Sigmoid colon (tissue), 7 donors: ENCODE data around the gene BEX4. TPM values are rescaled to one million over a fixed set of nuclear protein-coding genes. Genes with fewer than 3 reads are reported as not detected.
"Not testable (repeated sequence)": the region's sequence is repeated elsewhere in the genome, so short reads cannot be mapped to it uniquely, and the experiment has no call there.

Experiments used
- DNase-seq: peaks from one replicate; pipeline ENCODE4 v3.0.0-alpha.2; 2019
- H3K27ac ChIP-seq, 4 donors: fragments of 200-600 bp; sonication (generic); one replicate each; pipeline ENCODE4 v1.5.1; 2016 to 2019; ENCODE audit warnings: mild to moderate bottlenecking in 1 of 4
- H3K27me3 ChIP-seq, 3 donors: fragments of 200-600 bp; sonication (generic); one replicate each; pipeline ENCODE4 v1.5.1; 2019; ENCODE audit warnings: mild to moderate bottlenecking in 1 of 3
- H3K36me3 ChIP-seq, 4 donors: fragments of 200-600 bp; sonication (generic); one replicate each; pipeline ENCODE4 v1.5.1; 2016 to 2019
- H3K4me1 ChIP-seq, 4 donors: fragments of 200-600 bp; sonication (generic); one replicate each; pipeline ENCODE4 v1.5.1; 2017 to 2019
- H3K4me3 ChIP-seq, 4 donors: fragments of 200-600 bp; sonication (generic); one replicate each; pipeline ENCODE4 v1.5.1; 2017 to 2019; ENCODE audit warnings: mild to moderate bottlenecking in 2 of 4, moderate library complexity in 1 of 4
- H3K9me3 ChIP-seq, 4 donors: fragments of 200-600 bp in 3 of 4; sonication (generic) in 3 of 4; one replicate each; pipeline versions ENCODE4 v1.5.1 to v1.6.1; 2013 to 2019
- EP300 ChIP-seq, 4 donors: sonication (generic); formaldehyde crosslinking; IDR thresholded peaks; one replicate each; pipeline ENCODE4 v1.6.1; 2017; ENCODE audit warnings: antibody characterized with exemption in 4 of 4
- POLR2A ChIP-seq, 2 donors: fragments of 450-650 bp; IDR thresholded peaks; one replicate each; pipeline ENCODE4 v1.6.1; 2016; ENCODE audit warnings: antibody characterized with exemption in 2 of 2, mild to moderate bottlenecking in 2 of 2, moderate library complexity in 2 of 2
- POLR2AphosphoS5 ChIP-seq, 4 donors: sonication (generic); formaldehyde crosslinking; IDR thresholded peaks; one replicate each; pipeline ENCODE4 v1.6.1; 2017; ENCODE audit warnings: antibody characterized with exemption in 4 of 4
- WGBS, 2 donors: extraction: QIAGEN DNeasy Blood & Tissue Kit; methylation state at CpG; one replicate each; pipeline ENCODE4 v1.1.7; 2013; 5-methylcytosine and 5-hydroxymethylcytosine counted together
- intact Hi-C: fragments of 100-400 bp; cut with DNase I; formaldehyde crosslinking; loops from one replicate; pipeline ENCODE4 v1.15.1; 2023
- polyA plus RNA-seq, 3 donors: library from polyadenylated mRNA; stranded (reverse); fragments of 200-250 nt; gene quantifications; one replicate each; pipeline ENCODE4 v1.2.3, GENCODE V29; 2013
- total RNA-seq, 4 donors: library from RNA; depleted of rRNA; stranded (reverse); fragments of >200 nt; gene quantifications; one replicate each; pipeline ENCODE4 v1.1.0, GENCODE V29; 2016
- TF ChIP-seq, protein P1 (sequence below), 4 experiments: fragments of 450-650 bp in 3 of 4; fragments of 200-600 bp in 1 of 4; IDR thresholded peaks; one replicate each; pipeline ENCODE4 v1.5.1; 2016 to 2019; ENCODE audit warnings: antibody characterized with exemption in 4 of 4, mild to moderate bottlenecking in 3 of 4, moderate library complexity in 2 of 4
- donor health status: healthy with polysubstance abuse.
- donor health status: Bipolar disorder and iron deficiency.
- donor health status: healthy.

BEX4 gene, protein sequence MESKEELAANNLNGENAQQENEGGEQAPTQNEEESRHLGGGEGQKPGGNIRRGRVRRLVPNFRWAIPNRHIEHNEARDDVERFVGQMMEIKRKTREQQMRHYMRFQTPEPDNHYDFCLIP
- 10 to 100 TPM; 45.5 to 86.6 (median 56.9) TPM for total RNA-seq
- 10 to 100 TPM; 31.5 to 45.6 (median 34.7) TPM for polyA plus RNA-seq

DNA sequence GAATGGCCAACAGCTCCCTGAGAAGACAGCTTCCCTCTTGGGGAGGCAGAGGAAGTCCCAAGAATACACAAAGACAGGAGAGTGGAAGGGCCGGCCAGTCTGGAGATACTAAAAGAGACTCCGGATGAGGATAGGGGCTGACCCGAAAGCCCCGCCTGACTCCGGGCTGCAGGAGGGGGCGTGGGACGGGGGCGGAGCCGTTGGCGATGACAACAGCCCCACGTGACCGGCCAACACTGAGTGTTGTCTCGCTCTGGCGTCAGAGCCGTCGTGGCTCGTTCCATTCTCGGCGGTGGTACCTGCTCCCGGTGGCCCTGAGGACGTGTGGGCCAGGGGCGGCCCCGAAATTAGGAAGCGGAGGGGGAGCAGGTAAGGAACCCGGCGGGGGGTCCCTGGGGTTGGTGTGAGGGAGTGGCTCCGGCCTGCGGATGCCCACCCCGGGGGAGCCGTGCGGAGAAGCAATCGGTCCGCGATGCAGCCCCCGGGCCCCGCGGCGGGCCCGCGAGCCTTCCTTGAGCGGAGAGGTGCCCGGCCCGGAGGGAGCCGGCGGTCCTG is at the start of gene BEX4:
Gene BEX4, plus strand, starts transcription at position 239 of the 555 bp plus-strand sequence. CDS start 1,046 bp downstream, outside the sequence.
- intact Hi-C loops, result loop anchor here (10.0 kb wide), 2 partner anchors 120 to 410 kb away; partner anchors contain the start of genes TCEAL1 and TCEAL7

DNA sequence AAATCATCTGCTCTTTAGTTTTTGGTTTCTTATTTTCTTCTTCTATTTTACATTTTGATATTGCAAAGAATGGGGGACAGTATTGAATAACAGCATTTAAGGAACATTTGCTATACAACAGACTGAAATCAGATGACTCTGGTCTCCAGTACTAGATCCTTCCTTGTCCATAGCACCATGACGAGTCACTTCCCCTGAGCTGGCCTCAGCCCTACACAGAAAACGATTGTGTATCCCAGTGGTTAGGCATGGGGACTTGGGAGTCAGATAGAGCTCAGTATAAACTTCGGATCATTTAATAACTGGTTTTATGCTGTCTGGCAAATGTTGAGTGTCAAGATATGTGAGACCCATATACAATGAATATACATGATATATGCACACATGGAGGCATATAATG is 44.7 kb upstream of the BEX4 start:
- Histone ChIP-seq H3K4me3 (no peak overlapping the region), H3K27me3 (no peaks in the 10 kb centered on the region), H3K27ac (no peak overlapping the region), H3K4me1 (no peaks in the 10 kb centered on the region), H3K9me3 (no peaks in the 10 kb centered on the region), H3K36me3 (no peaks in the 10 kb centered on the region)
- no peak for TF ChIP-seq POLR2AphosphoS5 (IDR thresholded peaks at IDR 0.05)
- TF ChIP-seq EP300 (IDR thresholded peaks at IDR 0.05), result no peak
- TF ChIP-seq POLR2A (IDR thresholded peaks at IDR 0.05), result no peak
- TF ChIP-seq, protein P1, sequence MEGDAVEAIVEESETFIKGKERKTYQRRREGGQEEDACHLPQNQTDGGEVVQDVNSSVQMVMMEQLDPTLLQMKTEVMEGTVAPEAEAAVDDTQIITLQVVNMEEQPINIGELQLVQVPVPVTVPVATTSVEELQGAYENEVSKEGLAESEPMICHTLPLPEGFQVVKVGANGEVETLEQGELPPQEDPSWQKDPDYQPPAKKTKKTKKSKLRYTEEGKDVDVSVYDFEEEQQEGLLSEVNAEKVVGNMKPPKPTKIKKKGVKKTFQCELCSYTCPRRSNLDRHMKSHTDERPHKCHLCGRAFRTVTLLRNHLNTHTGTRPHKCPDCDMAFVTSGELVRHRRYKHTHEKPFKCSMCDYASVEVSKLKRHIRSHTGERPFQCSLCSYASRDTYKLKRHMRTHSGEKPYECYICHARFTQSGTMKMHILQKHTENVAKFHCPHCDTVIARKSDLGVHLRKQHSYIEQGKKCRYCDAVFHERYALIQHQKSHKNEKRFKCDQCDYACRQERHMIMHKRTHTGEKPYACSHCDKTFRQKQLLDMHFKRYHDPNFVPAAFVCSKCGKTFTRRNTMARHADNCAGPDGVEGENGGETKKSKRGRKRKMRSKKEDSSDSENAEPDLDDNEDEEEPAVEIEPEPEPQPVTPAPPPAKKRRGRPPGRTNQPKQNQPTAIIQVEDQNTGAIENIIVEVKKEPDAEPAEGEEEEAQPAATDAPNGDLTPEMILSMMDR (IDR thresholded peaks at IDR 0.05), result no peak
- WGBS, 2 donors, result 72 to 80% methylated on average over 3 of the region's 3 CpGs
- intact Hi-C loops, result no loop called here
- DNase-seq, result no peak

More for the DNA sequence above, at the start of gene BEX4:
- no peaks in the 10 kb centered on the region for H3K36me3 ChIP-seq
- H3K9me3 ChIP-seq, result no peaks in the 10 kb centered on the region
- peak; percentile 77 to 89 for TF ChIP-seq POLR2A (IDR thresholded peaks at IDR 0.05)
- TF ChIP-seq POLR2AphosphoS5 (IDR thresholded peaks at IDR 0.05), result peak; percentile 96 to 99 (median 98)
- TF ChIP-seq, protein P1 (IDR thresholded peaks at IDR 0.05), result no peak
- peak within 1 kb of the TSS; percentile 90 to 96 (median 92) for H3K27ac ChIP-seq
- H3K4me3 ChIP-seq, result peak within 1 kb of the TSS; percentile 81 to 85 (median 82)
- DNase-seq, result peak; percentile 95
- H3K4me1 ChIP-seq, result no peaks in the 10 kb centered on the region
- H3K27me3 ChIP-seq, result no peaks in the 10 kb centered on the region
- 0 to 1% methylated on average over 45 of the region's 45 CpGs for WGBS, 2 donors

- Histone ChIP-seq H3K9me3 (no peaks in the 10 kb centered on the region), H3K36me3 (no peaks in the 10 kb centered on the region), H3K27ac (no peak overlapping the region), H3K4me1 (peaks cover 0 to 4% (median 0%) of the 10 kb centered on the region in 4 donors), H3K27me3 (no peaks in the 10 kb centered on the region), H3K4me3 (no peak overlapping the region)
- intact Hi-C loops, result no loop called here
- DNase-seq, result no peak
- WGBS, 2 donors, result 51 to 86% methylated on average over 2 of the region's 2 CpGs
- TF ChIP-seq, protein P1 (IDR thresholded peaks at IDR 0.05), result no peak
- no peak for TF ChIP-seq POLR2AphosphoS5 (IDR thresholded peaks at IDR 0.05)
- no peak for TF ChIP-seq POLR2A (IDR thresholded peaks at IDR 0.05)
- TF ChIP-seq EP300 (IDR thresholded peaks at IDR 0.05), result no peak
These were observed 43.6 kb upstream of the BEX4 start for GRCh38 chrX:103171353-103171752.

GRCh38 chrX:103175256-103175655 is 39.7 kb upstream of the BEX4 start:
- H3K9me3 ChIP-seq, H3K27ac ChIP-seq, H3K27me3 ChIP-seq, DNase-seq, H3K4me3 ChIP-seq, intact Hi-C loops, H3K36me3 ChIP-seq, H3K4me1 ChIP-seq: not testable (repeated sequence)
- 90 to 92% methylated on average over 2 of the region's 2 CpGs for WGBS, 2 donors

GRCh38 chrX:103175944-103176753 is 38.8 kb upstream of the BEX4 start:
- H3K4me1 ChIP-seq, result peaks cover 0 to 4% (median 0%) of the 10 kb centered on the region in 4 donors
- no peaks in the 10 kb centered on the region for H3K36me3 ChIP-seq
- no peaks in the 10 kb centered on the region for H3K9me3 ChIP-seq
- H3K4me3 ChIP-seq, result peak overlapping the region in 1 of 4 donors; percentile 16
- TF ChIP-seq, protein P1 (IDR thresholded peaks at IDR 0.05), result peak; percentile 16 to 50 (median 43)
- no peak for TF ChIP-seq POLR2AphosphoS5 (IDR thresholded peaks at IDR 0.05)
- no peak for TF ChIP-seq POLR2A (IDR thresholded peaks at IDR 0.05)
- 15 to 18% methylated on average over 11 of the region's 11 CpGs for WGBS, 2 donors
- no peaks in the 10 kb centered on the region for H3K27me3 ChIP-seq
- no peak overlapping the region for H3K27ac ChIP-seq
- DNase-seq, result peak; percentile 64
- intact Hi-C loops, result loop anchor here (2.0 kb wide), 1 partner anchor 225 kb away; no protein-coding TSS in a partner anchor
